Upper lobe of right lung (tissue), 1 donor: Measurements from ENCODE around the gene S100A16. TPM values are rescaled to one million over a fixed set of nuclear protein-coding genes. Genes with fewer than 3 reads are reported as not detected.
"Not testable (repeated sequence)": the region's sequence is repeated elsewhere in the genome, so short reads cannot be mapped to it uniquely, and the experiment has no call there.

Experiments used
- ATAC-seq: fragments of 200-7000 bp; cut with Tn5 transposase; one replicate; pipeline ENCODE4 v1.9.1; 2020; ENCODE audit warnings: mild to moderate bottlenecking, moderate library complexity
- DNase-seq: peaks from one replicate; pipeline ENCODE4 v3.0.0-alpha.2; 2020
- H3K27ac ChIP-seq: fragments of 200-600 bp; one replicate; pipeline ENCODE4 v1.8.0; 2022
- H3K27me3 ChIP-seq: fragments of 200-600 bp; one replicate; pipeline ENCODE4 v1.8.0; 2022; ENCODE audit warnings: mild to moderate bottlenecking
- H3K36me3 ChIP-seq: fragments of 200-600 bp; one replicate; pipeline ENCODE4 v1.8.0; 2022
- H3K4me1 ChIP-seq: fragments of 200-600 bp; one replicate; pipeline ENCODE4 v1.8.0; 2022
- H3K4me3 ChIP-seq: fragments of 200-600 bp; one replicate; pipeline ENCODE4 v1.8.0; 2022; ENCODE audit warnings: mild to moderate bottlenecking
- H3K9me3 ChIP-seq: fragments of 200-600 bp; one replicate; pipeline ENCODE4 v1.8.0; 2022
- intact Hi-C: fragments of 100-400 bp; cut with DNase I; formaldehyde crosslinking; loops from one replicate; pipeline ENCODE4 v1.11.0; 2022
- total RNA-seq: library from RNA; stranded (reverse); fragmentation: NEBNext Ultra II Directional; extraction: Animal tissue kit (Norgen Biotek cat#: 25700); gene quantifications from one replicate; pipeline ENCODE4 v1.2.1, GENCODE V29; 2021
- TF ChIP-seq, protein P1 (sequence below): fragments of 200-600 bp; IDR thresholded peaks from one replicate; pipeline ENCODE4 v1.8.0; 2022; ENCODE audit warnings: antibody characterized with exemption
- donor health status: DM: no; HTN: yes; CAD: no; lungs with severe emphysema.

S100A16 gene
- total RNA-seq, 1 donor from 2014 or later: 69.6 TPM

- H3K36me3 ChIP-seq: no peaks in the 10 kb centered on the region
- intact Hi-C loops: no loop called here
- TF ChIP-seq, protein P1, sequence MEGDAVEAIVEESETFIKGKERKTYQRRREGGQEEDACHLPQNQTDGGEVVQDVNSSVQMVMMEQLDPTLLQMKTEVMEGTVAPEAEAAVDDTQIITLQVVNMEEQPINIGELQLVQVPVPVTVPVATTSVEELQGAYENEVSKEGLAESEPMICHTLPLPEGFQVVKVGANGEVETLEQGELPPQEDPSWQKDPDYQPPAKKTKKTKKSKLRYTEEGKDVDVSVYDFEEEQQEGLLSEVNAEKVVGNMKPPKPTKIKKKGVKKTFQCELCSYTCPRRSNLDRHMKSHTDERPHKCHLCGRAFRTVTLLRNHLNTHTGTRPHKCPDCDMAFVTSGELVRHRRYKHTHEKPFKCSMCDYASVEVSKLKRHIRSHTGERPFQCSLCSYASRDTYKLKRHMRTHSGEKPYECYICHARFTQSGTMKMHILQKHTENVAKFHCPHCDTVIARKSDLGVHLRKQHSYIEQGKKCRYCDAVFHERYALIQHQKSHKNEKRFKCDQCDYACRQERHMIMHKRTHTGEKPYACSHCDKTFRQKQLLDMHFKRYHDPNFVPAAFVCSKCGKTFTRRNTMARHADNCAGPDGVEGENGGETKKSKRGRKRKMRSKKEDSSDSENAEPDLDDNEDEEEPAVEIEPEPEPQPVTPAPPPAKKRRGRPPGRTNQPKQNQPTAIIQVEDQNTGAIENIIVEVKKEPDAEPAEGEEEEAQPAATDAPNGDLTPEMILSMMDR: no peak
Observed at GRCh38 chr1:153592748-153593147, 20.2 kb downstream of the S100A16 start.

GRCh38 chr1:153588482-153588881 is 24.5 kb downstream of the S100A16 start:
- Histone ChIP-seq H3K4me1 (no peaks in the 10 kb centered on the region), H3K27ac (no peak overlapping the region), H3K4me3 (no peak overlapping the region), H3K36me3 (no peaks in the 10 kb centered on the region), H3K9me3 (no peaks in the 10 kb centered on the region), H3K27me3 (no peaks in the 10 kb centered on the region)
- TF ChIP-seq, protein P1: no peak
- DNase-seq: no peak
- intact Hi-C loops: no loop called here
- ATAC-seq: no peak

More at GRCh38 chr1:153592748-153593147, 20.2 kb downstream of the S100A16 start:
- no peak for DNase-seq
- ATAC-seq: no peak
- Histone ChIP-seq H3K27me3 (no peaks in the 10 kb centered on the region), H3K9me3 (no peaks in the 10 kb centered on the region), H3K27ac (no peak overlapping the region), H3K4me1 (no peaks in the 10 kb centered on the region), H3K4me3 (no peak overlapping the region)

GRCh38 chr1:153588033-153588432 is 24.9 kb downstream of the S100A16 start:
- H3K9me3 ChIP-seq, DNase-seq, ATAC-seq, H3K27ac ChIP-seq, H3K36me3 ChIP-seq, intact Hi-C loops, H3K4me1 ChIP-seq, H3K27me3 ChIP-seq, H3K4me3 ChIP-seq: not testable (repeated sequence)

DNA sequence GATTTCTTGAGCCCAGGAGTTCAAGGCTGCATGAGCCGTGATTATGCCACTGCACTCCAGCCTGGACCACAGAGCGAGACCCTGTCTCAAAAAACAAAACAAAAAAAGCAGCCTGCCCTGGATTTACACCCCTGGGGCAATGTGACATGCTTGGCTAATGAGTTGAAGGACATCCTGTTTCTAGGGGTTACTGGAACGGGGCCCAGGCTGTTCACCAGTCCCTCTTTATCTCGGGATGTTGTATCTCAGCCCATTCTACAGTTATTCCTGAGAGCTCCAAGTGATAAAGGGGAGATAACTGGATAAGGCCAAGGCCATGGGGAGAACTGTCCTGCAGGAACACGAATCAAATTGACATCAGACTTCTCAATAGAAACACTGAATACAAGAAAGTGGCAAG is 25.6 kb downstream of the S100A16 start:
- ATAC-seq: no peak
- no peaks in the 10 kb centered on the region for H3K4me1 ChIP-seq
- H3K9me3 ChIP-seq: no peaks in the 10 kb centered on the region
- no peak for DNase-seq
- no peak overlapping the region for H3K4me3 ChIP-seq
- H3K27me3 ChIP-seq: no peaks in the 10 kb centered on the region
- H3K36me3 ChIP-seq: no peaks in the 10 kb centered on the region
- TF ChIP-seq, protein P1: no peak
- H3K27ac ChIP-seq: no peak overlapping the region
- intact Hi-C loops: no loop called here

- DNase-seq: no peak
Observed at GRCh38 chr1:153586347-153586746, 26.6 kb downstream of the S100A16 start.

GRCh38 chr1:153585006-153585405 is 27.9 kb downstream of the S100A16 start:
- Histone ChIP-seq H3K27me3 (no peaks in the 10 kb centered on the region), H3K36me3 (no peaks in the 10 kb centered on the region), H3K4me3 (no peak overlapping the region), H3K9me3 (no peaks in the 10 kb centered on the region), H3K27ac (no peak overlapping the region), H3K4me1 (no peaks in the 10 kb centered on the region)
- DNase-seq: no peak
- TF ChIP-seq, protein P1: no peak
- intact Hi-C loops: no loop called here
- no peak for ATAC-seq

More at GRCh38 chr1:153586347-153586746, 26.6 kb downstream of the S100A16 start:
- H3K4me3 ChIP-seq: no peak overlapping the region
- TF ChIP-seq, protein P1: no peak
- H3K27me3 ChIP-seq: no peaks in the 10 kb centered on the region
- no peaks in the 10 kb centered on the region for H3K9me3 ChIP-seq
- intact Hi-C loops: no loop called here
- no peak for ATAC-seq
- no peak overlapping the region for H3K27ac ChIP-seq
- H3K36me3 ChIP-seq: no peaks in the 10 kb centered on the region
- no peaks in the 10 kb centered on the region for H3K4me1 ChIP-seq
